Astrocyte (in vitro differentiated cells and primary cell): ENCODE measurements around the gene STRN3. TPM values are rescaled to one million over a fixed set of nuclear protein-coding genes. Genes with fewer than 3 reads are reported as not detected.
A peak's percentile ranks its signal among the peaks of the same experiment; 100 is the strongest.
"Not testable (repeated sequence)": the region's sequence is repeated elsewhere in the genome, so short reads cannot be mapped to it uniquely, and the experiment has no call there.

Experiments used
- DNase-seq: peaks from one replicate; pipeline ENCODE4 v3.0.0-alpha.2; 2010; ENCODE audit warnings: low read depth
- FAIRE-seq: peaks from 2 replicates; lab custom pipeline; 2011; peaks lifted over from hg19 to GRCh38; lab: Jason Lieb, UNC
- H2AFZ ChIP-seq: 2 replicates; pipeline ENCODE4 v1.6.0; 2012; ENCODE audit warnings: low read depth, low read length, inconsistent platforms
- H3K27ac ChIP-seq: 2 replicates; pipeline ENCODE4 v1.5.1; 2011; ENCODE audit warnings: low read depth, low read length, inconsistent platforms
- H3K27me3 ChIP-seq: 2 replicates; pipeline ENCODE4 v1.6.0; 2011; ENCODE audit warnings: low read length, inconsistent platforms; ENCODE audit not compliant: insufficient read depth
- H3K36me3 ChIP-seq: 2 replicates; pipeline ENCODE4 v1.5.1; 2011; ENCODE audit warnings: low read length, inconsistent platforms; ENCODE audit not compliant: insufficient read depth
- H3K4me1 ChIP-seq: 2 replicates; pipeline ENCODE4 v1.5.1; 2011; ENCODE audit warnings: low read length, inconsistent platforms; ENCODE audit not compliant: insufficient read depth
- H3K4me2 ChIP-seq: 2 replicates; pipeline ENCODE4 v1.6.0; 2012; ENCODE audit warnings: low read length, inconsistent platforms
- H3K4me3 ChIP-seq: 2 replicates; pipeline ENCODE4 v1.5.1; 2011; ENCODE audit warnings: low read depth, mild to moderate bottlenecking, low read length, inconsistent platforms; ENCODE audit not compliant: insufficient read depth
- H3K79me2 ChIP-seq: 2 replicates; pipeline ENCODE4 v1.6.0; 2012; ENCODE audit warnings: mild to moderate bottlenecking, low read length, inconsistent platforms; ENCODE audit not compliant: insufficient read depth
- H3K9ac ChIP-seq: 2 replicates; pipeline ENCODE4 v1.6.0; 2012; ENCODE audit warnings: mild to moderate bottlenecking, low read length, inconsistent platforms
- H3K9me3 ChIP-seq: 2 replicates; pipeline ENCODE4 v1.5.1; 2012; ENCODE audit warnings: low read depth, mild to moderate bottlenecking, low read length, inconsistent platforms; ENCODE audit not compliant: insufficient read depth
- H4K20me1 ChIP-seq: 2 replicates; pipeline ENCODE4 v1.6.0; 2012; ENCODE audit warnings: low read length, inconsistent platforms; ENCODE audit not compliant: insufficient read depth
- H3K27ac Mint-ChIP-seq: one replicate; pipeline ENCODE4 v1.8.0; 2021; ENCODE audit warnings: mild to moderate bottlenecking, mixed read lengths; ENCODE audit not compliant: unreplicated experiment
- H3K27me3 Mint-ChIP-seq: one replicate; pipeline ENCODE4 v1.8.0; 2021; ENCODE audit warnings: low read depth, mixed read lengths; ENCODE audit not compliant: unreplicated experiment
- H3K36me3 Mint-ChIP-seq: one replicate; pipeline ENCODE4 v1.8.0; 2021; ENCODE audit warnings: low read depth, mixed read lengths; ENCODE audit not compliant: unreplicated experiment
- H3K4me1 Mint-ChIP-seq: one replicate; pipeline ENCODE4 v1.8.0; 2021; ENCODE audit warnings: low read depth, mixed read lengths; ENCODE audit not compliant: unreplicated experiment
- H3K4me3 Mint-ChIP-seq: one replicate; pipeline ENCODE4 v1.8.0; 2021; ENCODE audit warnings: mild to moderate bottlenecking, moderate library complexity, mixed read lengths; ENCODE audit not compliant: unreplicated experiment
- H3K9me3 Mint-ChIP-seq: one replicate; pipeline ENCODE4 v1.8.0; 2021; ENCODE audit warnings: mild to moderate bottlenecking, mixed read lengths; ENCODE audit not compliant: unreplicated experiment
- EZH2 ChIP-seq: IDR thresholded peaks from 2 replicates; pipeline ENCODE4 v1.6.1; 2012; ENCODE audit warnings: mild to moderate bottlenecking, low read length, inconsistent platforms; ENCODE audit not compliant: insufficient read depth
- total RNA-seq: library from RNA; stranded (reverse); gene quantifications from 2 replicates; pipeline ENCODE4 v1.2.1, GENCODE V29; 2021
- TF ChIP-seq, protein P1 (sequence below): IDR thresholded peaks from 2 replicates; pipeline ENCODE4 v1.5.1; 2011; ENCODE audit warnings: low read depth, mild to moderate bottlenecking, inconsistent platforms, low read length, moderate library complexity; ENCODE audit not compliant: insufficient read depth

The STRN3 gene
- total RNA-seq, 1 donor from 2014 or later, result 48.4 TPM

DNA sequence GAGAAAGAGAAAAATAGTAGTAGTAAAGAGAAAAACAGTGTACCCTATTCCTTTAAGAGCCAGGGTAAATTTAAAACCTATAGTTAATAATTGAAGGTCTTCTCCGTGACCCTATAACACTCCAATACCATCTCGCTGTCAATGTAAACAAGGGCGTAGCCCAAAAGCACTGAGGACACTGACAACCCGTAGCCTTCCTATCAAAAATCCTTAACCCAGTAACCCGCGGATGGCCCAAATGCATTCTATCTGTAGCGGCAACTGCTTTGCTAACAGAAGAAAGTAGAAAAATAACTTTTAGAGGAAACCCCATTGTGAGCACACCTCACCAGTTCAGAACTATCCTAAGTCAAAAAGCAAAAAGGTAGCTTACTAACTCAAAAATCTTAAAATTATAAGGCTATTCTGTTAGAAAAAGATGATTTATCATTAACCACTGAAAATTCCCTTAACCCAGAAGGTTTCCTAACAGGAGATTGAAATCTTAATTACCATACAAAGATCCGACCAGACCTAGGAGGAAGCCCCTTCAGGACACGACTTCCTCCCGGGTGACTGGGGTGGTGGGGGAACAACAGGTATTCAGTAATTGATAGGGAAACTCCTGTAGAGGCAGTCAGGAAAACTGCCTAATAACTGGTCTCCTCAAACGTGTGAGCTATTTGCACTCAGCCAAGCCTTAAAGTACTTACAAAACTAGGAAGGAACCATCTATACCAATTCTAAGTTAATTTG is 58.6 kb downstream of the STRN3 start:
- H3K27me3 ChIP-seq, H3K4me3 ChIP-seq, H3K9me3 Mint-ChIP-seq, H2AFZ ChIP-seq, H3K4me2 ChIP-seq, H3K4me3 Mint-ChIP-seq, H3K36me3 ChIP-seq, H3K9ac ChIP-seq, H3K27ac ChIP-seq, FAIRE-seq, DNase-seq, H3K27me3 Mint-ChIP-seq, H3K4me1 ChIP-seq: not testable (repeated sequence)
- Mint-ChIP-seq H3K4me1 (peaks cover 26% of the 10 kb centered on the region), H3K36me3 (peaks cover 25% of the 10 kb centered on the region), H3K27ac (peak overlapping the region; percentile 18)
- peaks cover 84% of the 10 kb centered on the region for H4K20me1 ChIP-seq
- H3K79me2 ChIP-seq, result peaks cover 97% of the 10 kb centered on the region
- peaks cover 11% of the 10 kb centered on the region for H3K9me3 ChIP-seq

DNA sequence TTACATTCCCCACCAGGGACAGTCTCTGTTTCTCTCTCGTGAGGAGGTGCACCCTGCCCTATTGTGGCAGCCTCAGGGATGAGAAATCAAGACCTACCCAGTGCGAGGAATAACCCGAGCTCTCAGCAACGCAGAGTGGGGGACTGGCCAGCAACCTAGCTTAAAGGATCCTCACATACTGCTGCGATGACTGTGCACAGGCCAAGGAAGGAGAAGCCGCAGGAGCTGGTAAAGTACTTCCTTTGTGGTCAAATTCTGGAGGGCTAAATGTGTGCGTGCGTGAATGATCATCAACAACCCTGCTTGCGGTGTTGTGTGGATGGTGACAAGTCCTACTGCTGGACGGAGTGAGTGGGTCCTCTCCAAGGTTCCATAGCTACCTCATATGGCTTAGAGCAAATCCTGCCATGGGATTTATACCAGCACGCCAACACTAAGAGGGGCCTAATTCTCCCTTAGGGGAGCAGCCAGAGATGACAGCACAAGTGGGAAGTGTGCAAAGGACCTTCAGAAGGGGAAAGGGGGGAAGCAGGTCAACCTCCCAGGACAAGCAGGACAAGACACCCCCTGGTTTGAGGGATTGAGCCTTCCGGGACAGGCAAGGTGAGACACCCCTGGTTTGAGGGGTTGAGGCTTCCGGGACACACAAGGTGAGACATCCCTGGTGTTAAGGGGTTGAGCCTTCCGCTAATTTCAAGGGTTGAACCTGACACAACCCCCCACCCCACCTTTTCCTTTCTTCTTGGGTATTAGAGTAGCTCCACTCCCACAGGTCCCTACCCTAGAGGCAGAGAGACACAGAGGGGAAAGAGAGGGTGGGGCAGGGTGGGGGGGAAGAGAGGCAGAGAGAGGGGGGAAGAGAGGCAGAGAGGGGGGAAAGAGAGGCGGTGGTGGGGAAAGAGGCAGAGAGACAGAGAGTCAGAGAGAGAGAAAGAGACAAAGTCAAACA is 59.5 kb downstream of the STRN3 start:
- Histone ChIP-seq H3K4me2 (no peak overlapping the region), H3K27me3 (no peaks in the 10 kb centered on the region), H3K27ac (no peak overlapping the region), H2AFZ (no peak overlapping the region), H3K9me3 (peaks cover 11% of the 10 kb centered on the region), H3K9ac (no peak overlapping the region), H3K4me1 (peaks cover 4% of the 10 kb centered on the region), H4K20me1 (peaks cover 82% of the 10 kb centered on the region), H3K36me3 (peaks cover 3% of the 10 kb centered on the region), H3K4me3 (no peak overlapping the region), H3K79me2 (peaks cover 97% of the 10 kb centered on the region)
- Mint-ChIP-seq H3K27me3 (no peaks in the 10 kb centered on the region), H3K9me3 (peaks cover 7% of the 10 kb centered on the region), H3K4me1 (peaks cover 22% of the 10 kb centered on the region), H3K4me3 (no peak overlapping the region), H3K36me3 (peaks cover 22% of the 10 kb centered on the region), H3K27ac (peak overlapping the region; percentile 79)
- FAIRE-seq (no peak), DNase-seq (peak; percentile 57)
- TF ChIP-seq, protein P1, sequence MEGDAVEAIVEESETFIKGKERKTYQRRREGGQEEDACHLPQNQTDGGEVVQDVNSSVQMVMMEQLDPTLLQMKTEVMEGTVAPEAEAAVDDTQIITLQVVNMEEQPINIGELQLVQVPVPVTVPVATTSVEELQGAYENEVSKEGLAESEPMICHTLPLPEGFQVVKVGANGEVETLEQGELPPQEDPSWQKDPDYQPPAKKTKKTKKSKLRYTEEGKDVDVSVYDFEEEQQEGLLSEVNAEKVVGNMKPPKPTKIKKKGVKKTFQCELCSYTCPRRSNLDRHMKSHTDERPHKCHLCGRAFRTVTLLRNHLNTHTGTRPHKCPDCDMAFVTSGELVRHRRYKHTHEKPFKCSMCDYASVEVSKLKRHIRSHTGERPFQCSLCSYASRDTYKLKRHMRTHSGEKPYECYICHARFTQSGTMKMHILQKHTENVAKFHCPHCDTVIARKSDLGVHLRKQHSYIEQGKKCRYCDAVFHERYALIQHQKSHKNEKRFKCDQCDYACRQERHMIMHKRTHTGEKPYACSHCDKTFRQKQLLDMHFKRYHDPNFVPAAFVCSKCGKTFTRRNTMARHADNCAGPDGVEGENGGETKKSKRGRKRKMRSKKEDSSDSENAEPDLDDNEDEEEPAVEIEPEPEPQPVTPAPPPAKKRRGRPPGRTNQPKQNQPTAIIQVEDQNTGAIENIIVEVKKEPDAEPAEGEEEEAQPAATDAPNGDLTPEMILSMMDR, result no peak
- no peak for TF ChIP-seq EZH2

DNA sequence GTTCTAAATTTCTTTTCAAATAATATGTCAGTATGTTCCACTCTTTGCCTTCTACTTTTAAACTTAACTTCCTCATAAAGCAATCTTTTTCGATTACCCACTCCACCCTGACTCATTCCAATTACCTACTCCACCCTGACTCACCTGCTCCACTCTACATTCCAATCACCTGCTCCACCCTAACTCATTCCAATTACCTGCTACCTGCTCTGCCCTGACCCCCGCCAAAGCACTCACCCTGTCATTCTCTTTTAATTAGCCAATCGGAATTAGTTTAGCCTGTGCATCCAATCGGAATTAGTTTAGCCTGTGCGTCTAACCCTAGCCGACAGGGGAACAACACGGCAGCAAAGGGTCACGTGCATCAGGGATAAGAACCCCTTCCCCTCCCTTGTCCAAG is 60.3 kb downstream of the STRN3 start:
- Histone ChIP-seq H4K20me1 (peaks cover 80% of the 10 kb centered on the region), H3K79me2 (peaks cover 97% of the 10 kb centered on the region), H3K9me3 (peaks cover 11% of the 10 kb centered on the region)
- not testable (repeated sequence) for H2AFZ ChIP-seq, H3K9me3 Mint-ChIP-seq, FAIRE-seq, H3K27me3 ChIP-seq, H3K9ac ChIP-seq, H3K4me1 ChIP-seq, H3K27ac ChIP-seq, H3K27me3 Mint-ChIP-seq, H3K4me3 Mint-ChIP-seq, H3K4me2 ChIP-seq, H3K4me3 ChIP-seq, H3K36me3 ChIP-seq, DNase-seq
- Mint-ChIP-seq H3K4me1 (peaks cover 15% of the 10 kb centered on the region), H3K27ac (peak overlapping the region; percentile 81), H3K36me3 (peaks cover 22% of the 10 kb centered on the region)

DNA sequence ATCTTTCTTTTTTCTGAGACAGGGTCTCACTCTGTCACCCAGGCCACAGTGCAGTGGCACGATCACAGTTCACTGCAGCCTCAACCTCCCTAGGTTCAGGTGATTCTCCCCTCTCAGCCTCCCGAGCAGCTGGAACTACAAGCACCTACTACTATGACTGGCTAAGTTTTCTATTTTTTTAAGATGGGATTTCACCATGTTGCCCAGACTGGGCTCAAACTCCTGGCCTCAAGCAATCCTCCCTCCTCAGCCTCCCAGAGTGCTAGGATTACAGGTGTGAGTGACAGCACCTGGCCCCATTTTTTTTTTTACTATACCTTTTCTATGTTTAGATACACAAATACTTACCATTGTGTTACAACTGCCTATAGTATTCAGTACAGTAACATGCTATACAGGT is 63.6 kb downstream of the STRN3 start:
- H3K9me3 Mint-ChIP-seq, H3K4me1 ChIP-seq, DNase-seq, H3K27ac ChIP-seq, FAIRE-seq, H3K4me3 Mint-ChIP-seq, H3K27me3 ChIP-seq, H3K27ac Mint-ChIP-seq, H3K4me2 ChIP-seq, H3K36me3 ChIP-seq, H3K4me3 ChIP-seq, H3K27me3 Mint-ChIP-seq, H3K9ac ChIP-seq, H2AFZ ChIP-seq: not testable (repeated sequence)
- H3K4me1 Mint-ChIP-seq, result peaks cover 23% of the 10 kb centered on the region
- H4K20me1 ChIP-seq, result peaks cover 89% of the 10 kb centered on the region
- H3K79me2 ChIP-seq, result peaks cover 97% of the 10 kb centered on the region
- H3K9me3 ChIP-seq, result peaks cover 11% of the 10 kb centered on the region
- peaks cover 22% of the 10 kb centered on the region for H3K36me3 Mint-ChIP-seq
